ENCODE results near the gene GPR33.

GRCh38 chr14:31529053-31529452, 41.2 kb upstream of the GPR33 start:
- TF ChIP-seq POLR2A (IDR thresholded peaks at IDR 0.05; ENCODE audit: extremely low read depth, insufficient read length) (no peak), CTCF (IDR thresholded peaks at IDR 0.05; ENCODE audit: low read depth, low read length) (no peak), MAX (IDR thresholded peaks at IDR 0.05; ENCODE audit: low read depth, low read length) (no peak), MYC (IDR thresholded peaks at IDR 0.05; ENCODE audit: low read depth, low read length) (no peak)

Data from NB4 (cell line).